Type B pancreatic cell (in vitro differentiated cells): Measurements from ENCODE around the gene WDR64. TPM values are rescaled to one million over a fixed set of nuclear protein-coding genes. Genes with fewer than 3 reads are reported as not detected.
A peak's percentile ranks its signal among the peaks of the same experiment; 100 is the strongest.

Experiments used
- DNase-seq: peaks from one replicate; pipeline ENCODE4 v3.0.0; 2021; ENCODE audit warnings: mixed read lengths; ENCODE audit not compliant: unreplicated experiment; ENCODE audit errors: extremely low spot score
- H3K27ac Mint-ChIP-seq: 2 replicates; pipeline ENCODE4 v1.8.0; 2021; ENCODE audit warnings: mild to moderate bottlenecking, mixed read lengths
- H3K27me3 Mint-ChIP-seq: 2 replicates; pipeline ENCODE4 v1.8.0; 2021; ENCODE audit warnings: mixed read lengths
- H3K36me3 Mint-ChIP-seq: 2 replicates; pipeline ENCODE4 v1.8.0; 2021; ENCODE audit warnings: mixed read lengths
- H3K4me1 Mint-ChIP-seq: one replicate; pipeline ENCODE4 v1.8.0; 2021; ENCODE audit warnings: mixed read lengths; ENCODE audit not compliant: unreplicated experiment
- H3K4me3 Mint-ChIP-seq: 2 replicates; pipeline ENCODE4 v1.8.0; 2021; ENCODE audit warnings: mild to moderate bottlenecking, mixed read lengths
- H3K9me3 Mint-ChIP-seq: 2 replicates; pipeline ENCODE4 v1.8.0; 2021; ENCODE audit warnings: mixed read lengths
- CTCF ChIP-seq: fragments of 200-600 bp; sonication (generic); conservative IDR thresholded peaks from 2 replicates; pipeline ENCODE4 v1.5.0; 2021; ENCODE audit warnings: antibody characterized with exemption, mild to moderate bottlenecking
- total RNA-seq: library from RNA; stranded (reverse); gene quantifications from 2 replicates; pipeline ENCODE4 v1.2.1, GENCODE V29; 2021; ENCODE audit warnings: low replicate concordance

Gene WDR64
- total RNA-seq, 1 donor from 2014 or later = not detected

- Mint-ChIP-seq H3K9me3 (peaks cover 13% of the 10 kb centered on the region), H3K4me3 (no peak overlapping the region), H3K4me1 (no peaks in the 10 kb centered on the region), H3K27me3 (peaks cover 5% of the 10 kb centered on the region), H3K27ac (peak overlapping the region; percentile 20), H3K36me3 (no peaks in the 10 kb centered on the region)
- DNase-seq = no peak
- TF ChIP-seq CTCF = no peak
Observed at GRCh38 chr1:241646201-241646600, 5.9 kb upstream of the WDR64 start.

DNA sequence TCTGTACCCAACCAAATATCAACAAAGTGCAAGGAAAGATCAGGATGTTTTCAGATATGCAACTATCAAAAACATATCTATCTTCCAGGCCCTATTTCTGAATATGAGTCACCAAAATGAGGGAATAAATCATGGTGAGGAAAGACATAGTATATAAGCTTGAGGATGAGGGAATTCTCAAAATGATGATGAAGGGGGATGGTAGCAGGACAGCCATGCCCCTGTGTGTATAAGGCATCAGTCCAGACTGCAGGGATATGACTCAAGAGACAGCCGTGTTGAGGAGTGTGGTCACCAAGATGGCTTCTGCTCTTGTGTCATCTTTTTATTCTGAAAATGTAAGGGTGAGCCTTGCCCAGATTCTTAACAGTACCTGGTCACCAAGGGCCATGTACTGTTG lies 4.4 kb upstream of the WDR64 start:
- Mint-ChIP-seq H3K4me1 (no peaks in the 10 kb centered on the region), H3K27ac (no peak overlapping the region), H3K9me3 (peaks cover under 1% of the 10 kb centered on the region), H3K27me3 (peaks cover 5% of the 10 kb centered on the region), H3K4me3 (no peak overlapping the region), H3K36me3 (no peaks in the 10 kb centered on the region)
- no peak for DNase-seq
- no peak for TF ChIP-seq CTCF

DNA sequence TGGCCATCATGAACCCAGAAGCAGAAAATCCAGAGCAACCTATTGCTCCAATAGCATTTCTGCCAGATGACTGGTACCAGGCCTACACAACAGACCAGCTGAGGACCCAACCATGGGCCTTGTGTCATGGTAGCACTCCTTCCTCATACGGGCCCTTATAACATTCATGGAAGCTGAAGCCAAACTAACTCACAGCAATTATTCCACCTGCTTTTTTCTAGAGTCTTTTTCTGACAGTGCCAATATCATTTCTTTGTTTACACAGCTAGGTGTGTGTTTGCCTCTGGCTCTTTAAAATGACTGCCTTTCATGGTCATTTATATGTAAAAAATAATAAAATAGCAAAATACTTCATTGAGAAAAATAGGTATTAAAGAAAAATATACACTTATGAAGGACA lies 3.9 kb upstream of the WDR64 start:
- no peak for TF ChIP-seq CTCF
- DNase-seq = no peak
- H3K36me3 Mint-ChIP-seq = no peaks in the 10 kb centered on the region
- H3K4me3 Mint-ChIP-seq = no peak overlapping the region
- H3K27me3 Mint-ChIP-seq = peaks cover 5% of the 10 kb centered on the region
- no peak overlapping the region for H3K27ac Mint-ChIP-seq
- H3K9me3 Mint-ChIP-seq = no peaks in the 10 kb centered on the region
- no peaks in the 10 kb centered on the region for H3K4me1 Mint-ChIP-seq

DNA sequence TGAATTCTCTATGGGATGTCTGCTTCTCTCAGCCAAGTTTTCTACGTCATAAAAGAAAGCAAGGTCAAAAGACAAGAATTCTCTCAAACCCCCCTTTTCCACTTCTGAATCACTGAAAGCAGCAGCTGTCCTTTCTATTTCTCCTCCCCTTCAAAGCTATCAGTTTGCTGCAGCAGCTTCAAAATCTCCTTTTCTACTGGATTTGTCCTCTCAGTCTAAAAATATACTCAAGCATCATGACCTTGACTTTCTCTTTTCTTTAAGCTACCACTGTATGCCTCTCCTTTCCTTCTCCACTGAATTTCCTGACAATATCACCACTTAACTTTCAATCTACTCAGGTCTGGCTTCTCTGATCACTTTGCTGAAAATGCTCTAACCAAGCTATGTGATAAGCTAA lies 1.9 kb downstream of the WDR64 start:
- DNase-seq = no peak
- no peaks in the 10 kb centered on the region for H3K9me3 Mint-ChIP-seq
- TF ChIP-seq CTCF = no peak
- peaks cover 5% of the 10 kb centered on the region for H3K27me3 Mint-ChIP-seq
- no peaks in the 10 kb centered on the region for H3K36me3 Mint-ChIP-seq
- H3K4me3 Mint-ChIP-seq = no peak overlapping the region
- no peak overlapping the region for H3K27ac Mint-ChIP-seq
- no peaks in the 10 kb centered on the region for H3K4me1 Mint-ChIP-seq

- H3K27me3 Mint-ChIP-seq = peaks cover 5% of the 10 kb centered on the region
- no peak overlapping the region for H3K27ac Mint-ChIP-seq
- no peak for TF ChIP-seq CTCF
- H3K4me3 Mint-ChIP-seq = no peak overlapping the region
- no peaks in the 10 kb centered on the region for H3K9me3 Mint-ChIP-seq
- no peak for DNase-seq
- no peaks in the 10 kb centered on the region for H3K4me1 Mint-ChIP-seq
- H3K36me3 Mint-ChIP-seq = no peaks in the 10 kb centered on the region
Observed at GRCh38 chr1:241654641-241655040, 2.6 kb downstream of the WDR64 start.
